Parathyroid adenoma (tissue), 2 donors: ENCODE results near the gene SEBOX.

Experiments
- H2AFZ ChIP-seq: fragments of 300-600 bp; sonication (generic); one replicate; pipeline ENCODE4 v1.7.0; 2017; ENCODE audit warnings: antibody characterized with exemption, mild to moderate bottlenecking
- H3K27ac ChIP-seq: fragments of 300-600 bp; sonication (generic); one replicate; pipeline ENCODE4 v1.7.0; 2017
- H3K27me3 ChIP-seq: fragments of 300-600 bp; sonication (generic); one replicate; pipeline ENCODE4 v1.7.0; 2017; ENCODE audit warnings: low read length; ENCODE audit not compliant: control insufficient read depth, insufficient read depth
- H3K36me3 ChIP-seq: fragments of 300-600 bp; sonication (generic); one replicate; pipeline ENCODE4 v1.7.0; 2017; ENCODE audit warnings: low read length; ENCODE audit not compliant: control insufficient read depth, insufficient read depth
- H3K4me1 ChIP-seq: fragments of 300-600 bp; sonication (generic); one replicate; pipeline ENCODE4 v1.7.0; 2017; ENCODE audit warnings: control low read depth
- H3K4me2 ChIP-seq: fragments of 300-600 bp; sonication (generic); one replicate; pipeline ENCODE4 v1.7.0; 2017; ENCODE audit warnings: low read length
- H3K4me3 ChIP-seq: fragments of 300-600 bp; sonication (generic); one replicate; pipeline ENCODE4 v1.7.0; 2017; ENCODE audit warnings: low read depth, low read length
- H3K79me2 ChIP-seq: fragments of 300-600 bp; sonication (generic); one replicate; pipeline ENCODE4 v1.7.0; 2017; ENCODE audit warnings: control low read depth
- H3K9ac ChIP-seq: fragments of 300-600 bp; sonication (generic); one replicate; pipeline ENCODE4 v1.7.0; 2017; ENCODE audit warnings: mild to moderate bottlenecking
- H3K9me3 ChIP-seq: fragments of 300-600 bp; sonication (generic); one replicate; pipeline ENCODE4 v1.7.0; 2017; ENCODE audit warnings: low read length; ENCODE audit not compliant: control insufficient read depth
- TF ChIP-seq, protein P1 (sequence below): fragments of 300-600 bp; sonication (generic); IDR thresholded peaks from one replicate; pipeline ENCODE4 v1.7.0; 2017; ENCODE audit warnings: antibody characterized with exemption, mild to moderate bottlenecking
- donor health status: primary hyperparathyroidism.

SEBOX gene

GRCh38 chr17:28385406-28385805 is 20.4 kb upstream of the SEBOX start:
- Histone ChIP-seq H3K4me1 (peaks cover 13% of the 10 kb centered on the region), H3K4me3 (peak overlapping the region; percentile 55), H3K27ac (no peak overlapping the region), H3K4me2 (peak overlapping the region; percentile 65), H3K36me3 (no peaks in the 10 kb centered on the region), H3K9me3 (no peaks in the 10 kb centered on the region), H2AFZ (no peak overlapping the region), H3K27me3 (no peaks in the 10 kb centered on the region), H3K79me2 (peaks cover 18% of the 10 kb centered on the region), H3K9ac (no peak overlapping the region)
- TF ChIP-seq, protein P1, sequence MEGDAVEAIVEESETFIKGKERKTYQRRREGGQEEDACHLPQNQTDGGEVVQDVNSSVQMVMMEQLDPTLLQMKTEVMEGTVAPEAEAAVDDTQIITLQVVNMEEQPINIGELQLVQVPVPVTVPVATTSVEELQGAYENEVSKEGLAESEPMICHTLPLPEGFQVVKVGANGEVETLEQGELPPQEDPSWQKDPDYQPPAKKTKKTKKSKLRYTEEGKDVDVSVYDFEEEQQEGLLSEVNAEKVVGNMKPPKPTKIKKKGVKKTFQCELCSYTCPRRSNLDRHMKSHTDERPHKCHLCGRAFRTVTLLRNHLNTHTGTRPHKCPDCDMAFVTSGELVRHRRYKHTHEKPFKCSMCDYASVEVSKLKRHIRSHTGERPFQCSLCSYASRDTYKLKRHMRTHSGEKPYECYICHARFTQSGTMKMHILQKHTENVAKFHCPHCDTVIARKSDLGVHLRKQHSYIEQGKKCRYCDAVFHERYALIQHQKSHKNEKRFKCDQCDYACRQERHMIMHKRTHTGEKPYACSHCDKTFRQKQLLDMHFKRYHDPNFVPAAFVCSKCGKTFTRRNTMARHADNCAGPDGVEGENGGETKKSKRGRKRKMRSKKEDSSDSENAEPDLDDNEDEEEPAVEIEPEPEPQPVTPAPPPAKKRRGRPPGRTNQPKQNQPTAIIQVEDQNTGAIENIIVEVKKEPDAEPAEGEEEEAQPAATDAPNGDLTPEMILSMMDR, result no peak

- peak overlapping the region; percentile 55 for H3K4me3 ChIP-seq
- H2AFZ ChIP-seq, result peak overlapping the region; percentile 62
- no peaks in the 10 kb centered on the region for H3K9me3 ChIP-seq
- H3K36me3 ChIP-seq, result no peaks in the 10 kb centered on the region
- H3K4me2 ChIP-seq, result peak overlapping the region; percentile 65
- TF ChIP-seq, protein P1, result no peak
- H3K79me2 ChIP-seq, result peaks cover 19% of the 10 kb centered on the region
- peaks cover 16% of the 10 kb centered on the region for H3K4me1 ChIP-seq
- no peak overlapping the region for H3K9ac ChIP-seq
- H3K27ac ChIP-seq, result no peak overlapping the region
- H3K27me3 ChIP-seq, result no peaks in the 10 kb centered on the region
Measured at GRCh38 chr17:28385037-28385400, 20.0 kb upstream of the SEBOX start.

DNA sequence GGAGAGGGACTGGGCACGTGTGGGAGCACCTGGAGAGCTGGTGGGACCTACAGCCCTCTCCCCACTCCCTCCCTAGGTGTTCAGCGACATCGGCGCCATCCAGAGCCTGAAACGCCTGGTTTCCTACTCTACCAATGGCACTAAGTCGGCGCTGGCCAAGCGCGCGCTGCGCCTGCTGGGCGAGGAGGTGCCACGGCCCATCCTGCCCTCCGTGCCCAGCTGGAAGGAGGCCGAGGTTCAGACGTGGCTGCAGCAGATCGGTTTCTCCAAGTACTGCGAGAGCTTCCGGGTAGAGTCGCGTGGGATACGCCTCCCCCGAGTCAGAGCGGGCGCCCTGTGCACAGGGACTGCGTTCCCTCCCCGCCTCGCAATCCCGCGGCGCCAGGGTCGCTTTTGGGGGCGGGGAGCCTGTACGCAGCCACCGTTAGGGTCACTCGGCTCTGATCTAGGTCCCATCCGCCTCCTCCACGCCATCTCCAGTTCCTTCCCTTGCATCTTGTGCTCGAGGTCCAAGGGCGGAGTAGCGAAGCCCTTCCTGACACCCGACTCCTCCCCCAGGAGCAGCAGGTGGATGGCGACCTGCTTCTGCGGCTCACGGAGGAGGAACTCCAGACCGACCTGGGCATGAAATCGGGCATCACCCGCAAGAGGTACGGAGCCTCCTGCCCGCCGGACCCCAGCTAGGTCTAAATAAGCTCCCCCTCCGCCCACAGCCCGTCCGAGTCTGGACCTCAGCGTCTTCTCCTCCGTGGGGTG is 19.5 kb upstream of the SEBOX start:
- H3K36me3 ChIP-seq, result no peaks in the 10 kb centered on the region
- H3K9ac ChIP-seq, result no peak overlapping the region
- H3K27ac ChIP-seq, result no peak overlapping the region

DNA sequence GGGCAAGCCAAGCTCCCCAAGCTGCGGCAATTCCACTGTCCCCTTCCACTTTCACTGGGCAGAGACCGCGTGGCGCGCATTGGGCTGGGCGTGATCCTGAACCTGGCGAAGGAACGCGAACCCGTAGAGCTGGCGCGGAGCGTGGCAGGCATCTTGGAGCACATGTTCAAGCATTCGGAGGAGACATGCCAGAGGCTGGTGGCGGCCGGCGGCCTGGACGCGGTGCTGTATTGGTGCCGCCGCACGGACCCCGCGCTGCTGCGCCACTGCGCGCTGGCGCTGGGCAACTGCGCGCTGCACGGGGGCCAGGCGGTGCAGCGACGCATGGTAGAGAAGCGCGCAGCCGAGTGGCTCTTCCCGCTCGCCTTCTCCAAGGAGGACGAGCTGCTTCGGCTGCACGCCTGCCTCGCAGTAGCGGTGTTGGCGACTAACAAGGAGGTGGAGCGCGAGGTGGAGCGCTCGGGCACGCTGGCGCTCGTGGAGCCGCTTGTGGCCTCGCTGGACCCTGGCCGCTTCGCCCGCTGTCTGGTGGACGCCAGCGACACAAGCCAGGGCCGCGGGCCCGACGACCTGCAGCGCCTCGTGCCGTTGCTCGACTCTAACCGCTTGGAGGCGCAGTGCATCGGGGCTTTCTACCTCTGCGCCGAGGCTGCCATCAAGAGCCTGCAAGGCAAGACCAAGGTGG is 16.3 kb upstream of the SEBOX start:
- TF ChIP-seq, protein P1, result no peak
- H2AFZ ChIP-seq, result no peak overlapping the region
- H3K9me3 ChIP-seq, result no peaks in the 10 kb centered on the region
- H3K79me2 ChIP-seq, result peaks cover 22% of the 10 kb centered on the region
- no peaks in the 10 kb centered on the region for H3K36me3 ChIP-seq
- no peak overlapping the region for H3K4me2 ChIP-seq
- H3K4me3 ChIP-seq, result no peak overlapping the region
- no peaks in the 10 kb centered on the region for H3K27me3 ChIP-seq
- no peak overlapping the region for H3K9ac ChIP-seq
- H3K4me1 ChIP-seq, result peaks cover 16% of the 10 kb centered on the region
- peak overlapping the region; percentile 21 for H3K27ac ChIP-seq

More for the DNA sequence above, 19.5 kb upstream of the SEBOX start:
- H3K4me1 ChIP-seq, result peaks cover 16% of the 10 kb centered on the region
- H3K79me2 ChIP-seq, result peaks cover 19% of the 10 kb centered on the region
- peak overlapping the region; percentile 65 for H3K4me2 ChIP-seq
- peak overlapping the region; percentile 62 for H2AFZ ChIP-seq
- TF ChIP-seq, protein P1, result no peak
- H3K27me3 ChIP-seq, result no peaks in the 10 kb centered on the region
- H3K9me3 ChIP-seq, result no peaks in the 10 kb centered on the region
- H3K4me3 ChIP-seq, result peak overlapping the region; percentile 55
